T-helper 2 cell treated with Interferon-gamma antibody and Interleukin-4, amounts not matched to agents 100 ng/mL and 5 ng/mL, for 36 hours (primary cell): ENCODE data around the gene NLRP1. TPM values are rescaled to one million over a fixed set of nuclear protein-coding genes. Genes with fewer than 3 reads are reported as not detected.

Source experiments
- intact Hi-C: fragments of 100-400 bp; cut with micrococcal nuclease; formaldehyde crosslinking; loops from one replicate; pipeline ENCODE4 v1.15.1; 2023
- total RNA-seq: library from RNA; stranded (reverse); gene quantifications from 2 replicates; pipeline ENCODE4 v1.2.3, GENCODE V29; 2022

The NLRP1 gene
- total RNA-seq, 1 donor from 2014 or later: 56.7 TPM

DNA sequence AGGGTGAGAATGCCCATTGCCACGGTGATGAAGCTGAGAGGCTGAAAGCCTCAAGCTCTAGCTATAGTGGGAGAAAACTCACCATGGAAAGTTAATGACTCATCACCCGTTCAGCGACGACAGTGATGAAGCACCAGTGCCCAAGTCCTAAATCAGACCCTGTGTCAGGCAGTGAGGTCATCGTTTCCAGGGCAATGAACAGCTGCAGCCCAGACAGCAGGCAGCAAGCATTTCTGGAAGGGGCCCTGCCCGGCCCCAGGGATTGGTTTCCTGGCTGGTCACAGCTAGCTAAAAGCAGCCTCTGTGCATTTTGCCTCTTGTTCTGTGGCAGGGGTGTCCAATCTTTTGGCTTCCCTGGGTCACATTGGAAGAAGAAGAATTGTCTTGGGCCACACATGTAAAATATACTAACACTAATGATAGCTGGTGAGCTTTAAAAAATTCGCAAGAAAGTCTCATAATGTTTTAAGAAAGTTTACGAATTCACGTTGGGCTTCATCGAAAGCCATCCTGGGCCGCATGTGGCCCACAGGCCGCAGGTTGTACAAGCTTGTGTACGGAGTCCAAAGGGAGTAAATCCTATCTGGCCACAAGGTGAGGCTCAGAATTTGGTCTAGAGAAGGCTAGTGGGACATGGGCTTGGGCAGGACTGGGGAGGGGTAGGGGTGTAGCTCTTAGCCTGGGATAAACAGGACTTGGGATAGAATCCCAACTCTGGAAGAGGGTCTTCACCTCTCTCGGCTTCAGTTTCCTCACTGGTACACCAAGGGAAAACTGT is 57.3 kb downstream of the NLRP1 start:
- intact Hi-C loops: no loop called here

DNA sequence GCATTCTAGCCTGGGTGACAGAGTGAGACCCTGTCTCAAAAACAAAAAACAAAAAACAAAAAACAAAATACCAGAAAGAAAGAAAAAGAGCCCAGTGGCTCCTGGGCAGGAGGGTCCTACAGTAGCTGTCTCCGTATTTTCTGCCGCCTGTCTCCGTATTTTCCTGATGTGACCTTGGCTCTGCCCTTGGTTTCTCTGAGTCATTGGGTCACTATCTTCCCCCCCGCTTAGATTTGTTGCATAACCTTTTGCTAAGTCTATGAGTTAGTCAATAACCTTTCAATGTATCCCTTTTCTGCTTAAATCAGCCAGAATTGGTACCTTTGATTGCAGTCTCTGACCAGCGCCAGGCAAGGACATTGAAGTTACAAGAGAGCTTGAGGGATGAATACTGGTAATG is 61.1 kb downstream of the NLRP1 start:
- intact Hi-C loops: no loop called here

DNA sequence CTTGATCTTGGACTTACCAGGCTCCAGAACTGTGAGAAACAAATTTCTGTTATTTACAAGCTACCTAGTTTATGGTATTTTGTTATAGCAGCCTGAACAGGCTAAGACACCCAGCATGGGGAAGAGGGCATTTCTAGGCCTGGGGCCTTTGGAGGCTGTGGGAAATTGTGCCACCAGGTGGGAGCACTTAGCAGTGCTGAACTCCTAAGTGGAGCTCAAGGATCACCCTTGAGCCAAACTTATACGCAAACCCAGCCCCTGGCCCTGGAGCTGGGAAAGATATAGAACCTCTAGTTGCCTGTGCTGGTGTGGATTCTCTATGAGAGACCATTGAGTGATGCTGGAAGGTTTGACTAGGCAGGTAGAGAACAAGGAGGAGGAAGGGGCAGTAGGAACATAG is 61.8 kb downstream of the NLRP1 start:
- intact Hi-C loops: no loop called here

DNA sequence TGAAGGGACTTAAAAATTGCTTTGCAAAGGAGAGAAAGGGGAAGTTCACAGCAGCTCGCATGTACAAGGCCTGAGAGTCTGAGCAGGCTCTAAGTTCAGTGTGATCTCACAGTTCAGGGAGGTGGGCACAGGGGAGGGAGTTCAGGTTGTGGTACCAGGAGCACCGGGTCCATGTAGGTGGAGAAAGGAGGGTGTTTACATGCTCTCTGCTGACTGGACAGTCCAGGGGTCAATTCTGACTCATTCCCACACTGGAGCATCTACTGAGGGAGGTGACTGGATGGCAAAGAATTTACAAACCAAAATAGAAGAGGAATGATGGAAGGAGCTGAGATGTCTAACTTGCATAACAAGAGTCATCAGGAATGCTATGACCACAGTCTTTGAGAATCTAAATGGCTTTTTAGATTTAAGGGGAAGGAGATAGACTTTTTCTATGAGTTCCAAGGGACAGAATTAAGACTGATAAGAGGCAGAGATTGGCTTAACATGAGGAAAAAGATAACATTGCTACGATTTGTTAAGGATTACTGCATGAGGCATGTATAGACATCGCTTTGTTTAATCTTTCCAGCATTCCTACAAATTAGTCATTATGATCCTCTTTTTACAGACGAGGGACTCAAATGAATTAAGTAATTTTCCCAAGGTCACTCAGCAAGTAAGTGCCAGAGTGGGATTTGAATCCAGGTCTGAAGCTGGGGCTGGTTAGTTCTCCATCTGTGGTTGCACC is 68.1 kb downstream of the NLRP1 start:
- intact Hi-C loops: no loop called here

- intact Hi-C loops: no loop called here
Measured at GRCh38 chr17:5514976-5515375, 69.3 kb downstream of the NLRP1 start.

DNA sequence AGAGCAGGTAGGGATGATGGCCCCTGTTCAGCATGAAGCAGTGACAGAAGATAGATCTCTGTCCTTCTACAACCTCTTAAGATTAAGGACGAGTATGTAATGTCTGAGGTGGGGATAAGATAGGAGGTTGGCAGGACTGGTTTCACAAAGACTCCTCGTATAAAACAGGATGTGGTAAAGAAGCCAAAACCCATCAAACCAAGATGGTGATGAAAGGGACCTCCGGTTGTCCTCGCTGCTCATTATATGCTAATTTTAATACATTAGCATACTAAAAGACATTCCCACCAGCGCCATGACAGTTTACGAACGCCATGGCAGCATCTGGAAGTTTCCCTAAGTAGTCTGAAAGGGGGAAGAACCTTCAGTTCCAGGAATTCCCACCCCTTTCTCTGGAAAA is 70.7 kb downstream of the NLRP1 start:
- intact Hi-C loops: no loop called here

- intact Hi-C loops: no loop called here
Measured at GRCh38 chr17:5511401-5512225, 72.7 kb downstream of the NLRP1 start.

GRCh38 chr17:5510771-5511170 is 73.5 kb downstream of the NLRP1 start:
- intact Hi-C loops: no loop called here

DNA sequence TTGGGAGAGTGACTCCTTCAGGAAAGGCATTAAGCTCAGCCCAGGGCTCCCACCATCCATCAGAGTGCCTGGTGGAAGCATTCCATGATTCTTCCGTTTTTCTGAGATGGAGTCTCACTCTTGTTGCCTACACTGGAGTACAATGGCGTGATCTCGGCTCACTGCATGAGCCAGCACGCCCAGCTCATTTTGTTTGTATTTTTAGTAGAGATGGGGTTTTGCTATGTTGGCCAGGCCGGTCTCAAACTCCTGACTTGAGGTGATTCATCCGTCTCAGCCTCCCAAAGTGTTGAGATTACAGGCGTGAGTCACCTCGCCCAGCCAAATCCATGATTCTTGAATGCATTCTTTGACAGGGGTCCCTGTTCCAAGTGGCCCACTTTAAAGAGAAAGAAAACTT is 74.8 kb downstream of the NLRP1 start:
- intact Hi-C loops: no loop called here

DNA sequence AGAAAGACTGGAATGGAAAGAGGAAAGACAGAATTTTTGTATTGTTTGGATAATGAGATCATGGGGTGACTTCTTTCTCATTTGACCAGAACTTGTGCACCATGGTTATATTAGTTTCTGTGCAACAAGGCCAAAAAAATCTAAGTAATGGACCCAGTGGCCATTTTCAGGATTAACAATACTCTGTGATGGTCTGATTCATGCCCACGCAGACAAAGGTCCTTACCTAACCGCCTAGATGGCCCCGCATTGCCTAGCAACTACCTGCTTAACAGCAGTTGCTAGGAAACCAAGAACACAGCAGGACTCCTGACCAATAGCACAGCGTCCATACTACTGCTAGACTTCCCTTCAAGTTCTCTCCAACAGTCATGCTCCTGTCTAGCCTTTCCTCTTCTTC is 75.5 kb downstream of the NLRP1 start:
- intact Hi-C loops: no loop called here

DNA sequence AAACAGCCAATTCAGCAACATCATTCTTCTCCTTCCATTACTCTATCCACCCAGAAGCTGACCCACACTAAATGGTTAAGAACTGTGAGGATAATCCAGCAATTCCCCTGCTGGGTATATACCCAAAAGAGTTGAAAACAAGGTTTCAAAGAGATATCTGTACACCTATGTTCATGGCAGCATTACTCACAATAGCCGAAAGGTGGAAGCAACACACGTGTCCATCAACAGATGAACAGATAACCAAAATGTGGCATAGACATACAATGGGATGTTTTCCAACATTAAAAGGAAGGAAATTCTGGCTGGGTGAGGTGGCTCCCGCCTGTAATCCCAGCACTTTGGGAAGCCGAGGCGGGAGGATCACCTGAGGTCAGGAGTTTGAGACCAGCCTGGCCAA is 78.0 kb downstream of the NLRP1 start:
- intact Hi-C loops: no loop called here

DNA sequence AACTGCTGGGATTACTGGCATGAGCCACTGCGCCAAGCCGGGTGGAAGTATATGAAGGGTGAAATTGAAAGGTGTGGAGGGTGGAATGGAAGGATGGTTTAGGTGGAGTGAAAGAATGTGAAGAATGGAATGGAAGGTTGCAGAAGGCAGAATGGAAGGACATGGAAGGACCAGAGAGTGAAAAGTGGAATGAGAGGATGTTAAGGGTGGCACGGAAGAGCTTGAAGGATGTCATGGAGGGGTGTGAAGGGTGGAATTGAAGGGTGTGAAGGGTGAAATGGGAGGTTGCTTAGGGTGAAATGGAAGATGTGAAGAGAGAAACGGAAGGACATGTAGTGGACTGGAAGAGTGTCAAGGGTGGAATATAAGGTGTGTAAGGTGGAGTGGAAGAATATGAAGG is 81.8 kb downstream of the NLRP1 start:
- intact Hi-C loops: no loop called here

DNA sequence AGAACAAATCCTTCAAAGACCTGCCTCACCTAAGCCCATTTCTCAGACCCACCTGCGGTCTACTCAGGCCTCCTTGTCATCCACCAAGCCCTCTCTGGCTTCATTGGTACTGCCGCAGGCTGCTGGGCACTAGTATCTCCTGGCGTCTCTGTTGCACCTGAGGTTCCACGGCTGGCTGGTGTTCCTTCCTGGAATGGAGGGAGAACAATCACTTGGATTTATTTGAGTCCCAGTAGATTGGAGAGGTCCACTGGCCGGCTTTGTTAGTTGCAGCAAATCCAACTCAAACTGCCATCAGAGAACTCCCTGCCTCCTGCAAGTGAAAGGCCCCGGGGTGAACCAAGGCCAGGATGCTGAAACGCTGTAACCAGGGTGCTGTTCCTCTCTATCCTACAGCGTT is 82.6 kb downstream of the NLRP1 start:
- intact Hi-C loops: loop anchor here (1.0 kb wide), 1 partner anchor 15 kb away; the partner anchor contains the start of genes DERL2 and MIS12

DNA sequence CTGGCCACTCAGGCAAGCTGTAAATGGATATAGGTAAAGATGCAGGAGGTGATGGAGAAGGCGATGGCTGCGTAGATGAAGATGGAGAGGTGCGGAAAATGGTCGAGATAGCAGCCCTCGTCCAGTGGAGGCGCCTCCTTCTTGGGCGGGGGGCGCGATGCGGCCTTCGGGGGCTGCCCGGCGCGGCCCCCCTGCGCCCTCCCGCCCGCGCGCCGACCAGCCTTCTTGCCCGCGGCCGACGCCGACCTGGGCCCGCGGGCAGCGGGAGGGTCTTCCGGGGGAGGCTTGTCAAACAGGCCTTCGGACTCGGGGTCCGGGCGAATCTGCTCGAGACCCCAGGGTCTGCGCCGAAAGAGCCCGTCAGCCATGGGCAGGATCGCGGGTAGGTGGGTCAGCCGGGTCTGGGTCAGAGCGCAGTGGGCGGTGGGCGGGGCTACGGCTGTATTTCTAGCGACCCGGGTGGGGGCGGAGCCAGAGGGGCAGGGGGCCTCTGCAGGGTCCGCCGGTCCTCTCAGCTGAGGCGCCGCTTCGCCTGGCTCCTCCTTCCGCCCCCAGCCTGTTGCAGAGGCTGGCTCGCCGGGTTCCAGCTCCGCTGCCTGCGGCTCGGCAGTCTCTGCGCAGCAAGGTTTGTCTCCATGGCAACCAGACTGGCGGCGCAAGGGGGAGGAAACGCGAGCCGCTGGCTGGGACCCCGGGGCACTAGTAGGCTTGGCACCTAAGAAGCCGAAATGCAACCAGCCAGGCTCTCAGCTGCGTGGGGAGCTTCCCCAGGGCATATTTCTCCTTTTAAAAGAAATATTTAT is 83.5 kb downstream of the NLRP1 start:
- intact Hi-C loops: loop anchor here (1.0 kb wide), 1 partner anchor 14 kb away; the partner anchor contains the start of genes DERL2 and MIS12

GRCh38 chr17:5500247-5500588 is 84.1 kb downstream of the NLRP1 start:
- intact Hi-C loops: no loop called here

- intact Hi-C loops: no loop called here
Measured at GRCh38 chr17:5499476-5500231, 84.7 kb downstream of the NLRP1 start.

GRCh38 chr17:5492970-5493369 is 91.3 kb downstream of the NLRP1 start:
- intact Hi-C loops: no loop called here

GRCh38 chr17:5488752-5489151 is 95.6 kb downstream of the NLRP1 start:
- intact Hi-C loops: loop anchor here (5.0 to 10.0 kb wide), 3 partner anchors 51 to 1526 kb away; partner anchors contain the start of genes C17orf100, C1QBP, MED31 and RNASEK

DNA sequence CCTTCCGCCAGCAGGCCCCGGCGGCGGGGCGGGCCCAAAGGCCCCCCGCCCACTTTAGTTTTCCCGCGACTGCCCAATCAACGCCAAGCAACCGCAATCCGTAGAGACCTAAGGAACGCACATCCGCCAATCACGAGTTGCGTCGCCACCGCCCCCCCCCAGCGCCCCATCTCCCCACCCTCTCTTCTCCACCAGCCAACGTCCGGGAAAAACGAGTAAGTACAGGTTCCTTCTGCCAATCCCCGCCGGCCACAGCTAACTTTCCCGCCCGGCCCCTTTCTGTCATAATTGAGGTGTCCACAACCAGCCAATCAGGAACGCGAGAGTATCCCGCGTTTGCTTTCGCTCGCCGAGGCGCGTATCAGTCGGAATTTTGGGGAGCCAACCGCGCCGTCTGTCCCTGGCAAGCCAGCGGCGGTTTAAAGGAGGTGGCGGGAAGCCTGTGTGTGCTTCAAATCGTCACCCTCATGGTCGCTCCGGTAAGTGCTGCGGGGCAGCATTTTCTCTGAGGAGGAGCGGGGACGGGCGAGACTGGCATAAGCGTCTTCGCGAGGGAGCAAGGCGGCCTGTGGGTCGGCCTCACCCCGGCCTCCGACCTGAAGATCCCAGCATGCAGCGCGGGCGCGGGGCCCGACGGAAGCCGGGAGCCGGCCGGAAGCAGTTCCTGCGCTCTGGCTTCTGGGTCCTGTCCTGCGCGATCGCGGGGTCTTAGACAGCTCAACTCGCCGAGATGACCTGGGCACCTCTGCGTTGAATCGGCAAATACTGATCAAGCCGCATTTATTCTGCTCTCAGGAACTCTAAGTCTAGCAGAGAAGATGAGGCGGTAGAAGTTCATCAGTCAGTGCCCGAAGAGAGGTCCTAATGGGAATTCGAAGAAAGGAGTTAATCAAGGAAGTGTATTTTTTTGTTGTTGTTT is 97.8 kb downstream of the NLRP1 start, which contains the start of gene MIS12:
MIS12 (plus strand) TSS at position 361 of the 919 bp plus-strand sequence. CDS start 2,297 bp downstream, outside the sequence.
- intact Hi-C loops: loop anchor here (1.0 to 10.0 kb wide), 8 partner anchors 15 to 1528 kb away; partner anchors contain the start of genes C17orf100, C1QBP, MED31 and NLRP1
